Heart left ventricle (tissue), 13 donors: Measurements from ENCODE around the gene NLRP12.

ENCODE experiments used
- POLR2A ChIP-seq, 2 donors: fragments of 450-650 bp; IDR thresholded peaks; one replicate each; pipeline ENCODE4 v1.6.1; 2017; ENCODE audit warnings: antibody characterized with exemption in 2 of 2, mild to moderate bottlenecking in 2 of 2, moderate library complexity in 2 of 2
- TF ChIP-seq, protein P1 (sequence below), 12 donors: fragments of 200-600 bp; sonication (generic) in 4 of 12; IDR thresholded peaks; one replicate each; pipeline versions ENCODE4 v1.5.0 to v1.8.0; 2018 to 2022; ENCODE audit warnings: antibody characterized with exemption in 12 of 12, mild to moderate bottlenecking in 5 of 12
- donor health status: ischemic (EF 13 %, LVEDD 7.1; RV severe dilation, severe dysfunction).
- donor health status: DM: no; HTN: yes; CAD: no.
- donor health status: DM: no; HTN: no; CAD: no.
- donor health status: ischemic (EF 25% LVEDD 6.9; RV normal size, moderate dysfunction).
- donor health status: ischemic (EF 25% LVEDD 5.7; RV mildly dilated, moderate dysfunction).
- donor health status: ischemic (EF 35%, LVEDD 5.7; RV mildly dilated, moderate dysfunction).
- donor health status: nonischemic (EF 11% LVEDD 7.7; RV severe dilation, severe dysfunction).
- donor health status: DM: yes; HTN: yes; CAD: no.
- donor health status: PGD.
- donor health status: ischemic (EF 29% LVEDD 5.4; RV normal size, mild dysfunction).
- donor health status: nonischemic (EF 23%, LVEDD 6.1; RV moderate dilation, normal function).

DNA sequence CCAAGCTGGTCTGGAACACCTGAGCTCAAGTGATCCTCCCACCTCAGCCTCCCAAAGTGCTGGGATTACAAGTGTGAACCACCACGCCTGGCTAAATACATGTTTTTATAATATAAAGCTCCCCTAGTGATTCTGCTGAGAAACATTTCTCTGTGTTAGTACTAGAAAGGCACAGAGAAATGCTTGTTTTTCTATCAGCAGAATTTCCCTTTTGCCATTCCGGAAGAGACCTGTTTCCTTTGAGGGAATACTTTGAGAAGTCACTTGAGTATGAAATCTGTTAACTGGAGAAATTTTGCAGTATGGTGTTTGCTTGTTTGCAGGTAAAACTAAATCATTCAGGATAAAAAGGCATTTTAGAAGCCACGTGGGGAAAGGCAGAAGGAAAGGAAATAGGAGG is 4.4 kb upstream of the NLRP12 start:
- TF ChIP-seq, protein P1, sequence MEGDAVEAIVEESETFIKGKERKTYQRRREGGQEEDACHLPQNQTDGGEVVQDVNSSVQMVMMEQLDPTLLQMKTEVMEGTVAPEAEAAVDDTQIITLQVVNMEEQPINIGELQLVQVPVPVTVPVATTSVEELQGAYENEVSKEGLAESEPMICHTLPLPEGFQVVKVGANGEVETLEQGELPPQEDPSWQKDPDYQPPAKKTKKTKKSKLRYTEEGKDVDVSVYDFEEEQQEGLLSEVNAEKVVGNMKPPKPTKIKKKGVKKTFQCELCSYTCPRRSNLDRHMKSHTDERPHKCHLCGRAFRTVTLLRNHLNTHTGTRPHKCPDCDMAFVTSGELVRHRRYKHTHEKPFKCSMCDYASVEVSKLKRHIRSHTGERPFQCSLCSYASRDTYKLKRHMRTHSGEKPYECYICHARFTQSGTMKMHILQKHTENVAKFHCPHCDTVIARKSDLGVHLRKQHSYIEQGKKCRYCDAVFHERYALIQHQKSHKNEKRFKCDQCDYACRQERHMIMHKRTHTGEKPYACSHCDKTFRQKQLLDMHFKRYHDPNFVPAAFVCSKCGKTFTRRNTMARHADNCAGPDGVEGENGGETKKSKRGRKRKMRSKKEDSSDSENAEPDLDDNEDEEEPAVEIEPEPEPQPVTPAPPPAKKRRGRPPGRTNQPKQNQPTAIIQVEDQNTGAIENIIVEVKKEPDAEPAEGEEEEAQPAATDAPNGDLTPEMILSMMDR (IDR thresholded peaks at IDR 0.05), result no peak
- TF ChIP-seq POLR2A (IDR thresholded peaks at IDR 0.05), result no peak
